Measurements from ENCODE around the gene KBTBD6. TPM values are rescaled to one million over a fixed set of nuclear protein-coding genes. Genes with fewer than 3 reads are reported as not detected.
"Not testable (repeated sequence)": the region's sequence is repeated elsewhere in the genome, so short reads cannot be mapped to it uniquely, and the experiment has no call there.

Gene KBTBD6
- total RNA-seq, 1 donor from 2014 or later, result 12.5 TPM

GRCh38 chr13:41137241-41137640, 4.6 kb upstream of the KBTBD6 start:
- H3K36me3 ChIP-seq (ENCODE audit: control insufficient read depth in 3 of 3, insufficient read depth in 3 of 3, low read length in 3 of 3), result no peaks in the 10 kb centered on the region
- no peaks in the 10 kb centered on the region for H3K9me3 ChIP-seq (ENCODE audit: control insufficient read depth in 3 of 3, low read length in 3 of 3)
- H3K4me3 ChIP-seq (ENCODE audit: low read length in 3 of 3), result no peak overlapping the region
- H3K9ac ChIP-seq (ENCODE audit: low read depth in 1 of 3, low read length in 3 of 3), result no peak overlapping the region
- no peaks in the 10 kb centered on the region for H3K27me3 ChIP-seq (ENCODE audit: control insufficient read depth in 3 of 3, insufficient read depth in 3 of 3, low read length in 3 of 3)
- peaks cover 2 to 6% (median 6%) of the 10 kb centered on the region in 3 donors for H3K4me1 ChIP-seq (ENCODE audit: control insufficient read depth in 3 of 3, insufficient read depth in 3 of 3, low read length in 3 of 3)
- no peak overlapping the region for H3K27ac ChIP-seq (ENCODE audit: low read depth, low read length)

DNA sequence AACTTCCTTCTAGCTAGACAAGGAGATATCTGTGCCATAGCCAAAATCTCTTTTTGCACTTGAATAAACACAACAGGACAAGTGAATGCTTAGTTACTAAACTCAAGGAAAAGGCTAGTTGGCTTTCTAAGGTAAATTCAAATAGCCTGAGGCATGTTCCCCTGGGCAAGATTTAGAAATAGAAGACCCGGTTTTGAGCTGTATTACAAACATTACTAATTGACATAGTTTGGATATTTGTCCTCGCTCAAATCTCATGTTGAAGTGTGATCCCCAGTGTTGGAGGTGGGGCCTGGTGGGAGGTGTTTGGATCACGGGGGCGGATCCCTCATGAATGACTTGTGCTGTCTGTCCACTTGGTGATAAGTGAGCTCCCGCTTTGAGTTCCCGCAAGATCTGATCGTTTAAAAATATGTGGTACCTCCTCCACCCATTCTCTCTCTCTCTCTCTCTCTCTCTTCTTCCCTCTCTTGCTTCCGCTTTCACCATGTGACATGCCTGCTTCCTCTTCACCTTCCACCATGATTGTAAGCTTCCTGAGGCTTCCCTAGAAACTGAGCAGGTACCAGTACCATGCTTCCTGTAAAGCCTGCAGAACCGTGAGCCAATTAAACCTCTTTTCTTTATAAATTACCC, 3.9 kb upstream of the KBTBD6 start:
- Histone ChIP-seq H3K27me3 (ENCODE audit: control insufficient read depth in 3 of 3, insufficient read depth in 3 of 3, low read length in 3 of 3) (no peaks in the 10 kb centered on the region), H3K9ac (ENCODE audit: low read depth in 1 of 3, low read length in 3 of 3) (no peak overlapping the region), H3K27ac (ENCODE audit: low read depth, low read length) (no peak overlapping the region), H3K36me3 (ENCODE audit: control insufficient read depth in 3 of 3, insufficient read depth in 3 of 3, low read length in 3 of 3) (no peaks in the 10 kb centered on the region), H3K4me3 (ENCODE audit: low read length in 3 of 3) (no peak overlapping the region), H3K4me1 (ENCODE audit: control insufficient read depth in 3 of 3, insufficient read depth in 3 of 3, low read length in 3 of 3) (peaks cover 6 to 13% (median 11%) of the 10 kb centered on the region in 3 donors), H3K9me3 (ENCODE audit: control insufficient read depth in 3 of 3, low read length in 3 of 3) (no peaks in the 10 kb centered on the region)

- Histone ChIP-seq H3K36me3 (ENCODE audit: control insufficient read depth in 3 of 3, insufficient read depth in 3 of 3, low read length in 3 of 3) (peaks cover 0 to 2% (median 0%) of the 10 kb centered on the region in 3 donors), H3K27me3 (ENCODE audit: control insufficient read depth in 3 of 3, insufficient read depth in 3 of 3, low read length in 3 of 3) (no peaks in the 10 kb centered on the region), H3K4me1 (ENCODE audit: control insufficient read depth in 3 of 3, insufficient read depth in 3 of 3, low read length in 3 of 3) (peaks cover 17 to 29% (median 27%) of the 10 kb centered on the region in 3 donors), H3K4me3 (ENCODE audit: low read length in 3 of 3) (peak overlapping the region in 1 of 3 donors; percentile 94), H3K9ac (ENCODE audit: low read depth in 1 of 3, low read length in 3 of 3) (no peak overlapping the region), H3K27ac (ENCODE audit: low read depth, low read length) (no peak overlapping the region), H3K9me3 (ENCODE audit: control insufficient read depth in 3 of 3, low read length in 3 of 3) (no peaks in the 10 kb centered on the region)
Measured at GRCh38 chr13:41133951-41134350, 1.3 kb upstream of the KBTBD6 start.

GRCh38 chr13:41131660-41132511, 716 bp downstream of the KBTBD6 start:
- Histone ChIP-seq H3K27ac (ENCODE audit: low read depth, low read length) (peak overlapping the region; percentile 84), H3K4me3 (ENCODE audit: low read length in 3 of 3) (peak overlapping the region; percentile 90 to 94 (median 91)), H3K4me1 (ENCODE audit: control insufficient read depth in 3 of 3, insufficient read depth in 3 of 3, low read length in 3 of 3) (peaks cover 23 to 33% (median 33%) of the 10 kb centered on the region in 3 donors), H3K9ac (ENCODE audit: low read depth in 1 of 3, low read length in 3 of 3) (peak overlapping the region; percentile 78 to 83 (median 81))
- not testable (repeated sequence) for H3K27me3 ChIP-seq (ENCODE audit: control insufficient read depth in 3 of 3, insufficient read depth in 3 of 3, low read length in 3 of 3); H3K9me3 ChIP-seq (ENCODE audit: control insufficient read depth in 3 of 3, low read length in 3 of 3); H3K36me3 ChIP-seq (ENCODE audit: control insufficient read depth in 3 of 3, insufficient read depth in 3 of 3, low read length in 3 of 3)

- H3K4me1 ChIP-seq (ENCODE audit: control insufficient read depth in 3 of 3, insufficient read depth in 3 of 3, low read length in 3 of 3), result peaks cover 23 to 33% (median 33%) of the 10 kb centered on the region in 3 donors
- not testable (repeated sequence) for H3K9ac ChIP-seq (ENCODE audit: low read depth in 1 of 3, low read length in 3 of 3); H3K27ac ChIP-seq (ENCODE audit: low read depth, low read length)
Measured at GRCh38 chr13:41131189-41131588, 1.4 kb downstream of the KBTBD6 start.

DNA sequence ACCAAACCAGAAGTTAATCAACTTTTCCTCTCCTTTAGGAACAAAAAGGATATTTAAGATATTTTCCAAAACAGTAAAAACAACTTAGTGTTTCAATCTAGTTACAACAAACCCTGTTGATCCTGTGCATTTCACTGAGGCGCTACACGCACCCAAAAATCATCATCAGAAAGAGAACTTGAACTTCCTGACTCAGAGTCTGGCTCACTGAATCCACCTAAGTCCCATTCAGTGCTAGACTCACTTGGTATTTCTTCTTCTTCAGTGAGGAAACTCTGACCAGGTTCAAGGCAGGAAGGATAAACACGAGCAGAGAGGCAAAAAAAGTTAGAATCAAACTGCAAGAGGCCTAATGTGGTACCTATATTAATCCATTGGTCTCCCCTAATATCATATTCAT, 2.2 kb downstream of the KBTBD6 start:
- H3K4me3 ChIP-seq (ENCODE audit: low read length in 3 of 3), result peak overlapping the region in 2 of 3 donors; percentile 24 to 48
- no peak overlapping the region for H3K27ac ChIP-seq (ENCODE audit: low read depth, low read length)

More at GRCh38 chr13:41131189-41131588, 1.4 kb downstream of the KBTBD6 start:
- H3K9me3 ChIP-seq (ENCODE audit: control insufficient read depth in 3 of 3, low read length in 3 of 3); H3K27me3 ChIP-seq (ENCODE audit: control insufficient read depth in 3 of 3, insufficient read depth in 3 of 3, low read length in 3 of 3); H3K36me3 ChIP-seq (ENCODE audit: control insufficient read depth in 3 of 3, insufficient read depth in 3 of 3, low read length in 3 of 3): not testable (repeated sequence)
- peak overlapping the region in 2 of 3 donors; percentile 24 to 48 for H3K4me3 ChIP-seq (ENCODE audit: low read length in 3 of 3)

GRCh38 chr13:41127701-41128100, 4.9 kb downstream of the KBTBD6 start:
- Histone ChIP-seq H3K4me3 (ENCODE audit: low read length in 3 of 3) (no peak overlapping the region), H3K9me3 (ENCODE audit: control insufficient read depth in 3 of 3, low read length in 3 of 3) (no peaks in the 10 kb centered on the region), H3K9ac (ENCODE audit: low read depth in 1 of 3, low read length in 3 of 3) (no peak overlapping the region), H3K36me3 (ENCODE audit: control insufficient read depth in 3 of 3, insufficient read depth in 3 of 3, low read length in 3 of 3) (peaks cover 0 to 2% (median 0%) of the 10 kb centered on the region in 3 donors), H3K27ac (ENCODE audit: low read depth, low read length) (no peak overlapping the region), H3K4me1 (ENCODE audit: control insufficient read depth in 3 of 3, insufficient read depth in 3 of 3, low read length in 3 of 3) (peaks cover 21 to 29% (median 26%) of the 10 kb centered on the region in 3 donors), H3K27me3 (ENCODE audit: control insufficient read depth in 3 of 3, insufficient read depth in 3 of 3, low read length in 3 of 3) (no peaks in the 10 kb centered on the region)

More for the DNA sequence above, 2.2 kb downstream of the KBTBD6 start:
- H3K9ac ChIP-seq (ENCODE audit: low read depth in 1 of 3, low read length in 3 of 3), result peak overlapping the region in 1 of 3 donors; percentile 54
- H3K9me3 ChIP-seq (ENCODE audit: control insufficient read depth in 3 of 3, low read length in 3 of 3), result no peaks in the 10 kb centered on the region
- H3K4me1 ChIP-seq (ENCODE audit: control insufficient read depth in 3 of 3, insufficient read depth in 3 of 3, low read length in 3 of 3), result peaks cover 23 to 33% (median 33%) of the 10 kb centered on the region in 3 donors
- H3K36me3 ChIP-seq (ENCODE audit: control insufficient read depth in 3 of 3, insufficient read depth in 3 of 3, low read length in 3 of 3), result peaks cover 0 to 2% (median 0%) of the 10 kb centered on the region in 3 donors
- H3K27me3 ChIP-seq (ENCODE audit: control insufficient read depth in 3 of 3, insufficient read depth in 3 of 3, low read length in 3 of 3), result no peaks in the 10 kb centered on the region

DNA sequence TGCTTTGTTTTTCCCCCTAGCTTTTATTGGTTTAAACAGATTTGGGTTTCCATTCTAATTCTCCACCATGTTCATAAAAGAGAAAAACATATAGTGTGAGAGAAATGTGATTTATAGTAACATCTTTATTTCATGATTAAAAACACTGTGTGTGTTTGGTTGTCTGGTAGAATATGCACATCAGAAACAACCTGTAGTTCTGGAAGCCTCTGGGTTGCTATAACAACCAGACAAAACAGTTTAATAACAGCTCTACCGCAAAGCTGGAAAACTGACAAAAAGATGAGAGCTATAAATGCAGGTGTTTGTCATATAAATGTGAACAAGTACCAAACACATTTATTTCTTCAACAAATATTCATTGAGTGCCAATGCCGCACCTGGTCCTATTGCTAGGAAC, 9.8 kb downstream of the KBTBD6 start:
- no peak overlapping the region for H3K9ac ChIP-seq (ENCODE audit: low read depth in 1 of 3, low read length in 3 of 3)
- no peak overlapping the region for H3K4me3 ChIP-seq (ENCODE audit: low read length in 3 of 3)
- no peak overlapping the region for H3K27ac ChIP-seq (ENCODE audit: low read depth, low read length)
- H3K4me1 ChIP-seq (ENCODE audit: control insufficient read depth in 3 of 3, insufficient read depth in 3 of 3, low read length in 3 of 3), result peaks cover 0 to 2% (median 0%) of the 10 kb centered on the region in 3 donors
- no peaks in the 10 kb centered on the region for H3K9me3 ChIP-seq (ENCODE audit: control insufficient read depth in 3 of 3, low read length in 3 of 3)
- no peaks in the 10 kb centered on the region for H3K36me3 ChIP-seq (ENCODE audit: control insufficient read depth in 3 of 3, insufficient read depth in 3 of 3, low read length in 3 of 3)
- H3K27me3 ChIP-seq (ENCODE audit: control insufficient read depth in 3 of 3, insufficient read depth in 3 of 3, low read length in 3 of 3), result no peaks in the 10 kb centered on the region

DNA sequence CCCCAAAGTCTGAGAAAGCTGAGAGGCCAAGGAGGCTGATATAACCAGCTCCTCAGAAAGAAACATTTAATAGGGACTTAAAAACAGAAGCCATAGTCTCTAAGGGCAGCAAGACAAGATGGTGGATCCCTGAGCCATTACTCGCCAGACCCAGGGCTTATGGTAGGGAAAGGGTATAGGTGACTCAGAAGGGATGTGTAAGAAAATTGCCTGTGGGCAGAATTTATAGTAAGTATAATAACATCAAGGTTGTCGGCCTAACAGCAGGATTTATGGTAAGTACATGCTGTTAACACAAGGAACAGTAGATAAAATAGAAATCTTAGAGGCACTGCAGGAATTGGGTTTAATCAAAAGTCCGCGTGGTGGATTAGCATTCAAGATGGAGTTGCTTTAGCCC, 14.7 kb downstream of the KBTBD6 start:
- no peak overlapping the region for H3K4me3 ChIP-seq (ENCODE audit: low read length in 3 of 3)
- no peaks in the 10 kb centered on the region for H3K27me3 ChIP-seq (ENCODE audit: control insufficient read depth in 3 of 3, insufficient read depth in 3 of 3, low read length in 3 of 3)

DNA sequence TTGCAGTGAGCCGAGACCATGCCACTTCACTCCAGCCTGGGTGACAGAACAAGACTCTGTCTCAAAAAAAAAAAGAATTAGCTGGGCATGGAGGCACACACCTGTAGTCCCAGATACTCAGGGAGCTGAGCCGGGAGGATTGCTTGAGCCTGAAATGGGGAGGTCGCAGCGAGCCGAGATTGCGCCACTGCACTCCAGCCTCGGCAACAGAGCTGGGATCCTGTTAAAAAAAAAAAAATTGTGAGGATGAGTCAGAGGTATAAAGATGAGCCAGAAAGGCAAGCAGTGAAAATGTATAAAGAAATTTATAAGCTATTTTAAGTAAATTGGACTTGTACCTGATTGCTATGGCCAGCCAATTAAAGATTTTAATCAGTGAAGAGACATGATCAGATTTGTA, 21.1 kb downstream of the KBTBD6 start:
- no peak overlapping the region for H3K27ac ChIP-seq (ENCODE audit: low read depth, low read length)
- no peaks in the 10 kb centered on the region for H3K36me3 ChIP-seq (ENCODE audit: control insufficient read depth in 3 of 3, insufficient read depth in 3 of 3, low read length in 3 of 3)
- H3K4me3 ChIP-seq (ENCODE audit: low read length in 3 of 3), result no peak overlapping the region
- no peaks in the 10 kb centered on the region for H3K4me1 ChIP-seq (ENCODE audit: control insufficient read depth in 3 of 3, insufficient read depth in 3 of 3, low read length in 3 of 3)
- H3K27me3 ChIP-seq (ENCODE audit: control insufficient read depth in 3 of 3, insufficient read depth in 3 of 3, low read length in 3 of 3), result no peaks in the 10 kb centered on the region
- H3K9me3 ChIP-seq (ENCODE audit: control insufficient read depth in 3 of 3, low read length in 3 of 3), result no peaks in the 10 kb centered on the region
- no peak overlapping the region for H3K9ac ChIP-seq (ENCODE audit: low read depth in 1 of 3, low read length in 3 of 3)

More for the DNA sequence above, 14.7 kb downstream of the KBTBD6 start:
- no peak overlapping the region for H3K9ac ChIP-seq (ENCODE audit: low read depth in 1 of 3, low read length in 3 of 3)
- H3K27ac ChIP-seq (ENCODE audit: low read depth, low read length), result no peak overlapping the region
- no peaks in the 10 kb centered on the region for H3K4me1 ChIP-seq (ENCODE audit: control insufficient read depth in 3 of 3, insufficient read depth in 3 of 3, low read length in 3 of 3)
- H3K36me3 ChIP-seq (ENCODE audit: control insufficient read depth in 3 of 3, insufficient read depth in 3 of 3, low read length in 3 of 3), result no peaks in the 10 kb centered on the region
- H3K9me3 ChIP-seq (ENCODE audit: control insufficient read depth in 3 of 3, low read length in 3 of 3), result no peaks in the 10 kb centered on the region

All from skeletal muscle tissue (tissue), 4 donors.